ENCODE data around the gene DLK2. TPM values are rescaled to one million over a fixed set of nuclear protein-coding genes. Genes with fewer than 3 reads are reported as not detected.
A peak's percentile ranks its signal among the peaks of the same experiment; 100 is the strongest.
"Not testable (repeated sequence)": the region's sequence is repeated elsewhere in the genome, so short reads cannot be mapped to it uniquely, and the experiment has no call there.

The DLK2 gene, protein sequence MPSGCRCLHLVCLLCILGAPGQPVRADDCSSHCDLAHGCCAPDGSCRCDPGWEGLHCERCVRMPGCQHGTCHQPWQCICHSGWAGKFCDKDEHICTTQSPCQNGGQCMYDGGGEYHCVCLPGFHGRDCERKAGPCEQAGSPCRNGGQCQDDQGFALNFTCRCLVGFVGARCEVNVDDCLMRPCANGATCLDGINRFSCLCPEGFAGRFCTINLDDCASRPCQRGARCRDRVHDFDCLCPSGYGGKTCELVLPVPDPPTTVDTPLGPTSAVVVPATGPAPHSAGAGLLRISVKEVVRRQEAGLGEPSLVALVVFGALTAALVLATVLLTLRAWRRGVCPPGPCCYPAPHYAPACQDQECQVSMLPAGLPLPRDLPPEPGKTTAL
- total RNA-seq (ENCODE audit: insufficient read depth, low replicate concordance): 4.8 TPM

DNA sequence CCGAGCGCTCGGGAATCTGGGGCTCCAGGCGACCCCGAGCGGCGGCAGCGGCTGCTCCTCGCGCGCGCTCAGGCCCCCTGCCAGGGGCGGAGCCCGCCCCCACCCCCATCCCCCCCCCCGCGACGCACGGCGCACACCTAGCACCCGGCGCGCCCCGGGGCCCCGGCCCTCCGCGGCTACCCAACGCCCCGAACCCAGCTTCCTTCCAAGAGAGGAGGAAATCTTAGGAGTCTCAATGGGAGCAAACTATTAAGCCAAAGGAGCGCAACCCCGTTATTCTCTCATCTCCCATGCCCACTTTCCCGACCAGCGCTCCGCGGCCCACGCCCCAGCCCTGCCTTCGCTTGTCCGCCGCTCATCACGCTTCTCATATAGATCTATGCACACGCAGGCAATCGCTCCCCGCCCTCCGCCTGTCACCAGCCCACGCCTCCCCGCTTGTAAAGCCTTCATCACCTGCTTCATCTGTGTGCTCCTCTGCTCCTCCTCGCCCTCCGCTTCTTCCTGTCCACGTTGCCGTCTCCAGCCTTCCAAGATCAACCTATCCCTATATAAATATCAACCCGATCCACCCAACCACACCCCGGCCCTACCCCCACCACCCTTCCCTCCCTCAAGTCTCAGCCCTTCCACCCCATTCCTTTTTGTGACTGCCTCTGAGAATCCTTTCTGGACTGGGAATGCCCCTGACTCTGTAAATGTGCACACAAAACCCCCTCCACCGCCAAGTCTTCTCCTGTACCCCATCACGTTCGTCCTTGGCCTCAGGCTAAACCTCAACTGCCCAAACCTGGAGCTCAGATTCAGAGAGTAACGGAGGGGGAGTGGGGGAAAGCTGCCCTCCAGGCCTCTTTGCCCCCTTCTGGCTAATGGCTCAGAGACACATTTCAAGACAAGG is at the start of gene DLK2:
TSS of gene DLK2 (minus strand) at position 18 of the 898 bp plus-strand sequence. CDS start 723 bp downstream, outside the sequence.
- peak; percentile 23 for DNase-seq (ENCODE audit: low spot score)

DNA sequence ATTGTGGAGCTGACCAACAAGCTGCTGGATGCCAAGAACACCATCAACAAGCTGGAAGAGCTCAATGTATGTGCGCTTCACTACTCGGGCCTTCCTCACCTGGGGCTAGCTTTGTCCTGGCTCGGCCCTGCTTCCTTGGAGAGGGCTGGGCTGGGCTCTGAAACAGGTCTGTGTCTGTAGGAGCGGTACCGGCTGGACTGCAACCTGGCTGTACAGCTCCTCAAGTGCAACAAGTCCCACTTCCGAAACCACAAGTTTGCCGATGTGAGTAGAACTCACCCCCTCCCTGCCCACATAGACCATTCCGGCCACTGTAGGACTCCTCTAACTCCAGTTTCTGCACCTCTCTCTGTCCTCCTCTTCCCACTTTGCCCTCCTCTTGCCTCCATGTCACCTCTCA is 48.1 kb upstream of the DLK2 start:
- no peak for DNase-seq (ENCODE audit: low spot score)

DNA sequence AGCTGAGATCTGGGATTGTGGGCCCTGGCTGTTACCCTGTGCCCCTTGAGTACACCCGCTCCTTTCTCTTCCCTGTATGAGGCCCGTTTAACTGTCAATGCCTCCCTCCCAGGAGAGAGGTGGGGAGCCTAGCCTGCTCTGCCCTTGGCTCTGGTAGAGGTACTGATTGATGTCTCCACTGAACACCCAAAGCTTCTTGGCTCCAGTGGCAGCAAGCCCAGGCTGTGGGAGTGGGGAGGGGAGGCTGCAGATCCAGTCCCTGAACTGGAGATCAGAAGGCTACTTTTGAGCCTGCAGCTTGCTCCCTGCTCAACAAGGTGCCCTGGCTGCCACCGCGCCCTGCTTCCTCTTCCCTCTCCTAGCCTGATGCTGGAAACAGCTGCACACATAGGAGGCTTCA is 47.3 kb upstream of the DLK2 start:
- DNase-seq (ENCODE audit: low spot score): no peak

GRCh38 chr6:43500921-43501320 is 45.6 kb upstream of the DLK2 start:
- DNase-seq (ENCODE audit: low spot score): no peak

- no peak for DNase-seq (ENCODE audit: low spot score)
Measured at GRCh38 chr6:43499028-43499815, 43.9 kb upstream of the DLK2 start.

- not testable (repeated sequence) for DNase-seq (ENCODE audit: low spot score)
Measured at GRCh38 chr6:43498291-43498690, 42.9 kb upstream of the DLK2 start.

DNA sequence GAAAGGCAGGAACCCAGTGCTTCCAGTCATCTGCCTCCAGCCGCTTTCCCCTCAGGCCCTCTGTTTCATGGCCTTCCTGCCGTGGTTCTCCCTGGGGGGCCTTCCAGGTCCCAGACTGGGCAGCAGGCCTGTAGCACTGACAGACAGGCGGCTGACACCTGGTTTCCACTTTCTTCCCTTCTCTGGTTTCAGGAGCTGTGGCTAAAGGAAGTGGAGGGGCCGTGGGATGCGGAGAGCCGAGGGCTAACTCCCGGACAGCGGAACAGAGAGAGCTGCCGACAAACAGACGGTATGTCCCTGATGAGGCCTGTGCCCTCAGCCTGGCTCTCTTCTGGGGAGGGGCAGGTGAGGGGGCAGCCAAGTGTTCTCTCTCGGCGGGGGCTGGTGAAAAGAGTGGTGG is 42.3 kb upstream of the DLK2 start:
- no peak for DNase-seq (ENCODE audit: low spot score)

- no peak for DNase-seq (ENCODE audit: low spot score)
Measured at GRCh38 chr6:43497129-43497396, 41.7 kb upstream of the DLK2 start.

GRCh38 chr6:43496370-43497128 is 41.2 kb upstream of the DLK2 start:
- peak; percentile 79 for DNase-seq (ENCODE audit: low spot score)

GRCh38 chr6:43495409-43495941 is 40.1 kb upstream of the DLK2 start:
- DNase-seq (ENCODE audit: low spot score): no peak

DNA sequence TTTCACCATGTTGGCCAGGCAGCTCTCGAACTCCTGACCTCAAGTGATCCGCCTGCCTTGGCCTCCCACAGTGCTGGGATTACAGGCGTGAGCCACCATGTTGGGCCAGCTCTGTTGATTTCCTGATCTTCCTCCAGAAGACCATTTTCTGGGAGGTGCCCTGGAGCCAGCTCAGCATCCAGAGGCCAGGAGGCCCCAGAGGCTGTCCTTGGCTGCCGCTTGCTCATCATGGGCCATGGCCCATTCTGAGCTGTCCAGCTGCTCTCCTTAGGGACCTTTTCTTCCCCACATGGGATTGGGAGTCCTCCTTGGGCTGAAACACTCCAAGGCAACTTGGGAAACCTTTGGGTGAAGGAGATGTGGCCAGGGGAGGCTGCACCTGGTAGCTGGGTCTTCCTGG is 39.4 kb upstream of the DLK2 start:
- DNase-seq (ENCODE audit: low spot score): no peak

DNA sequence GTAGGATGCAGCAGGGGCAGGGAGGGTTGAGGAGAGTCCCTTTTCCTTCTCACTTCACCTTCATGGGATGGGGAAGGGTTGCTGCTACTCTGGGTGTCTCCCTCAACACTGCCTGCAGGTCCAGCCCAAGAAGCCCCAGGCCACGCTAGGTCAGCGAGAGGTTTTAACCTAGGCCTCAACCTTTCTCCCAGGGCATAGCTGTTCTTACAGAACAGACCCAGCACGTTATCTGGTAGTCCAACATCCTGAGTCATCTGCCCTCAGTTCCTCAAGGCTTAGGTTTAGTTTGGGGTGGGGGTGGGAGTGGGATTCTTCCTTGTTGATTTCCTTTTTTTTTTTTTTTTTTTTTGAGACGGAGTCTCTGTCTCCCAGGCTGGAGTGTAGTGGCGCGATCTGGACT is 39.0 kb upstream of the DLK2 start:
- DNase-seq (ENCODE audit: low spot score): no peak

DNA sequence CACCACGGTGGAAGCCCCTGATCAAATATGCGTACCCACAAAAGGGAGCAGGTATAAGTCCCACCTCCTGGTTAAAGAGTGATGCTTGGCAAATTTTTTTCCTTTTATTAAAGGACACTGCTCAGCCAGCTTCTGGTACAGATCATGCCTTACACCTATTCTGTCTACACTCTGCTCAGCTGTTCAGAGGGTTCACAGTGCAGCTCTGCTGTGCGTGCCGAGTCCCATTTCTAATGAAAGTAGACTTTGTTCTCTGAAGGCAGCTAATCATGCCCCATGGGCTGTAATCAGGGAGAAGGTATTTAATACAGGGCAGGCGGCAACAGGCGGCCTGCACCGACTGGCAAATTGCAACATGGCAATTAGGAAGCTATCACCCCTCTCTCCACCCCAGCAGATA is 38.5 kb upstream of the DLK2 start:
- DNase-seq (ENCODE audit: low spot score): no peak

DNA sequence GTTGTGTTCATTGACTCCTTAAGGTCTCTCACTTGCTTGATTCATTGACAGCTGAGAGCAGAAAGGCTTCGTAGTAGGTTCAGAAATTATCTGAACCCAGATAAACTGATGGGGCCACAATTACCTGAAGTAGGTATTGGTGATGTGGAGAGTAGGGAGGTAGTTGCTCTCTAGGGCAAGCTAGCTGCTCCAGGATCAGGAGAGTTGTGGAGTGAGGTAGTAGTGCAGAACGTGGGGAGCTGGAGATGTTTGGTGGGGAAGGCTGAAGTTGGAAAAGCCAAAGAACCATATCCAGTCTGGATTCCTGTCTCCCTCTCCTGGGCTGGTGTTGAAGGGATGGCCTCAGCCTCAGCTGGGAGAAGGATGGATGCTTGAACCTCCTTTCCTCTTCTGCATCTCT is 37.9 kb upstream of the DLK2 start:
- DNase-seq (ENCODE audit: low spot score): no peak

GRCh38 chr6:43492673-43493072 is 37.3 kb upstream of the DLK2 start:
- DNase-seq (ENCODE audit: low spot score): no peak

GRCh38 chr6:43491750-43492661 is 36.7 kb upstream of the DLK2 start:
- DNase-seq (ENCODE audit: low spot score): peak; percentile 85

GRCh38 chr6:43490523-43490939 is 35.2 kb upstream of the DLK2 start:
- no peak for DNase-seq (ENCODE audit: low spot score)

DNA sequence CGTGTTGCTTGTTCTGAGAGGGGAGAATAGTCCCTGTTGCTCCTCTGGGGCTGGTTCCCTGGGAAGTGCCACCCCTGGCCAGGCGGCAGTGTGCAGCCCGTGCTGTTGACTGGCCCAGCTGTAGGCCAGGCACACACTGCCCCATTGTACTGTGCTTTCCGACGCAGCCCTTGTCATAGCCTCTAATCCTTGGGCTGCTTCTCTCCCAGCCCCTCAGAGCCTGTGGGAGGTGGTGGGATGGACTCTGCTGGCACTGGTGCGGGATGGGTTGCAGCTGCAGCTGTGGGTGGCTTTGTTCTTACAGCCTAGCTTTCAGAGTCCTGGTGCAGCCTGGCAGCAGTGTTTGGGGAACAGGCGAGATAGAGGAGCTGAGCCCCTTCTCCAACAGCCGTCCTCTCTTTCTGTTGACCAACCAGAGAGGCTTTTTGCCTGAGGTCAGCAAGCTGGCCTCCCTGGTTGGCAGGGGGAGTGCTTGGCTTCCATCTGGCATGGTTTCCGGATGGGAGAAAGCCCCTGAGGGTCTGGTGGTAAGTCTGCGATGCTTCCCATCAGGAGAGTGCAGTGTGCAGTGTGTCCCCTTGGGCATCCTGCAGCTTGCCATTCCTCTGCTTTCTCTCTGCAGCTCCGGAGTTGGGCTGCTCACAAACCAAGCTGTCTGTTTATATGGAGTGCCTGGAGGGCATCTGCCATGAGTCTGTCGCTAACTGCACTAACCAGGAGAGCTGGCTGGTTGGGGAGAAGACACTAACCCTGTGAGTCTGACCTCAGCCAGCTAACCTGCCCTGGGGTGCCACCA is 34.1 kb upstream of the DLK2 start:
- DNase-seq (ENCODE audit: low spot score): no peak

DNA sequence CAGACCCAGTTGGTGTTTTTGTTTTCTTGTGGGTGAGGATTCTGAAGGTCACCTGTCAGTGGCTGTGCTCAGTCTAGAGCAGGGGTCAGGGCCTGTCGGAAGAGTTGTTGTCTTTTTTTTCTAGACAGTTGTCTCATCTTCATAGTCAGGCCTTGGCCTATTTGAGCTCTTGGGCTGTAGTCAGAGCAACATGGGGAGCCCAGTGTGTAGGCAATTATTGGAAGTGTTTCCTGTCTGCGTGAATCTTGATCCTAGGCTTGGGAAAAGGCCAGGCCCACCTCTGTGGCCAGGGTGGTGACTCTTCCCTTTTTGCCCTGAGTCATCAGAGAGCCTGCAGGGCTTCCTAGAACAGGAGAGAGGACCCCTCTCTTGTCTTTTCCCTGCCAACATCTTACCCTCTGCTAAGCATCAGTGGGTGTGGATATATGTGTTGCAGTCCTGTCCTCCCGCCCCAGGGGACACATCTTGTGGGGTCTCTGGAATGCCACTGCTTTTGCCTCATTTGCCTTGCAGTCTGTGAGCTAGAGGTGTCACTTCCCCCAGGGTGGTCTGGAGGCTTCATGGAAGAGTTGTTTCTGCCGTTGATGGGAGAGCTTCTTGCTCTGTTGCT is 33.4 kb upstream of the DLK2 start:
- DNase-seq (ENCODE audit: low spot score): no peak
